HepG2 (cell line): ENCODE results near the gene FAM117A. TPM values are rescaled to one million over a fixed set of nuclear protein-coding genes. Genes with fewer than 3 reads are reported as not detected.
A peak's percentile ranks its signal among the peaks of the same experiment; 100 is the strongest.

Experiments
- AFF4 ChIP-seq: sonication (generic); formaldehyde crosslinking; IDR thresholded peaks from 2 replicates; pipeline ENCODE4 v1.4.0; 2020; ENCODE audit warnings: missing genetic modification reagents
- ATF3 ChIP-seq: sonication (generic); formaldehyde crosslinking; IDR thresholded peaks from 2 replicates; pipeline ENCODE4 v1.4.0; 2020; ENCODE audit warnings: missing genetic modification reagents
- CENPX ChIP-seq: sonication (generic); formaldehyde crosslinking; IDR thresholded peaks from 2 replicates; pipeline ENCODE4 v1.9.0; 2021; ENCODE audit warnings: mild to moderate bottlenecking, missing genetic modification reagents, moderate library complexity
- ELF1 ChIP-seq: sonication (generic); formaldehyde crosslinking; IDR thresholded peaks from 2 replicates; pipeline ENCODE4 v1.4.0; 2020; ENCODE audit warnings: missing genetic modification reagents
- ELF4 ChIP-seq: sonication (generic); formaldehyde crosslinking; IDR thresholded peaks from 2 replicates; pipeline ENCODE4 v1.5.0; 2020; ENCODE audit warnings: missing genetic modification reagents, mild to moderate bottlenecking, moderate library complexity, borderline replicate concordance
- EZH2 ChIP-seq: conservative IDR thresholded peaks from 2 replicates; pipeline ENCODE4 v1.6.1; 2012; ENCODE audit warnings: mild to moderate bottlenecking, low read depth, low read length, moderate library complexity
- FIP1L1 ChIP-seq: fragments of 200-400 bp; formaldehyde crosslinking; IDR thresholded peaks from 2 replicates; pipeline ENCODE4 v1.6.1; 2018; ENCODE audit warnings: low read depth, mild to moderate bottlenecking, low read length, moderate library complexity, borderline replicate concordance; ENCODE audit not compliant: insufficient read depth
- HES4 ChIP-seq: sonication (generic); formaldehyde crosslinking; IDR thresholded peaks from 2 replicates; pipeline ENCODE4 v1.9.0; 2021; ENCODE audit warnings: mild to moderate bottlenecking, missing genetic modification reagents, borderline replicate concordance
- ISX ChIP-seq: sonication (generic); formaldehyde crosslinking; conservative IDR thresholded peaks from 2 replicates; pipeline ENCODE4 v1.5.0; 2020; ENCODE audit warnings: missing genetic modification reagents
- NFIB ChIP-seq: sonication (generic); formaldehyde crosslinking; IDR thresholded peaks from 2 replicates; pipeline ENCODE4 v1.9.0; 2021; ENCODE audit warnings: missing genetic modification reagents, mild to moderate bottlenecking, borderline replicate concordance
- RARA ChIP-seq: IDR thresholded peaks from 2 replicates; pipeline ENCODE4 v1.6.1; 2016; ENCODE audit warnings: missing genetic modification reagents, missing compliant biosample characterization
- RBM39 ChIP-seq: fragments of 200-400 bp; formaldehyde crosslinking; IDR thresholded peaks from one replicate; pipeline ENCODE4 v1.6.1; 2018; ENCODE audit warnings: antibody characterized with exemption, mild to moderate bottlenecking, low read depth, low read length; ENCODE audit not compliant: poor library complexity, severe bottlenecking
- SSRP1 ChIP-seq: IDR thresholded peaks from 2 replicates; pipeline ENCODE4 v1.6.1; 2016; ENCODE audit warnings: control low read depth
- STAT5B ChIP-seq: sonication (generic); formaldehyde crosslinking; IDR thresholded peaks from 2 replicates; pipeline ENCODE4 v1.4.0; 2020; ENCODE audit warnings: missing genetic modification reagents
- YEATS4 ChIP-seq: sonication (generic); formaldehyde crosslinking; IDR thresholded peaks from 2 replicates; pipeline ENCODE4 v1.4.0; 2020; ENCODE audit warnings: missing genetic modification reagents, borderline replicate concordance
- ZFAT ChIP-seq: sonication (generic); formaldehyde crosslinking; conservative IDR thresholded peaks from 2 replicates; pipeline ENCODE4 v1.8.1; 2023; ENCODE audit warnings: missing genetic modification reagents, inconsistent platforms
- ZMYM4 ChIP-seq: sonication (generic); formaldehyde crosslinking; IDR thresholded peaks from 2 replicates; pipeline ENCODE4 v1.8.1; 2023; ENCODE audit warnings: mild to moderate bottlenecking, missing genetic modification reagents
- ZNF317 ChIP-seq: sonication (generic); formaldehyde crosslinking; IDR thresholded peaks from 2 replicates; pipeline ENCODE4 v1.5.0; 2020; ENCODE audit warnings: mild to moderate bottlenecking, missing genetic modification reagents
- ZNF503 ChIP-seq: sonication (generic); formaldehyde crosslinking; IDR thresholded peaks from 2 replicates; pipeline ENCODE4 v1.4.0; 2020; ENCODE audit warnings: missing genetic modification reagents
- ZNF556 ChIP-seq: sonication (generic); formaldehyde crosslinking; IDR thresholded peaks from 2 replicates; pipeline ENCODE4 v1.4.0; 2020; ENCODE audit warnings: mild to moderate bottlenecking, missing genetic modification reagents, borderline replicate concordance
- ZNF720 ChIP-seq: sonication (generic); formaldehyde crosslinking; IDR thresholded peaks from 2 replicates; pipeline ENCODE4 v1.4.0; 2020; ENCODE audit warnings: missing genetic modification reagents
- ZNF788 ChIP-seq: sonication (generic); formaldehyde crosslinking; IDR thresholded peaks from 2 replicates; pipeline ENCODE4 v1.5.0; 2020; ENCODE audit warnings: mild to moderate bottlenecking, missing genetic modification reagents, borderline replicate concordance
- polyA plus RNA-seq, 8 experiments: library from polyadenylated mRNA; depleted of rRNA in 3 of 8; stranded (reverse) in 7 of 8; unstranded in 1 of 8; fragments of >200 nt; fragmentation: Illumina TruSeq in 4 of 8; extraction: Trizol in 4 of 8; gene quantifications; 2 replicates each; pipeline versions ENCODE4 v1.2.1 to v1.2.3, GENCODE V29; 2011 to 2016; ENCODE audit warnings: low read depth in 4 of 8, missing spikeins in 1 of 8, mixed read lengths in 1 of 8; ENCODE audit not compliant: insufficient read depth in 1 of 8
- total RNA-seq, 5 experiments: library from RNA; depleted of rRNA; stranded (reverse); fragments of >200 nt; fragmentation: Illumina TruSeq; extraction: Trizol; gene quantifications; 2 replicates each; pipeline ENCODE4 v1.2.3, GENCODE V29; 2016; ENCODE audit warnings: low read depth in 1 of 5
- TF ChIP-seq, protein P1 (sequence below): sonication (generic); IDR thresholded peaks from 2 replicates; pipeline ENCODE4 v1.6.1; 2016; ENCODE audit warnings: low read depth, borderline replicate concordance

Gene FAM117A
- total and polyA plus RNA-seq, 2 of the 13 experiments (the other 11 are each of a cell fraction or from before 2014, with no cell fraction given): 12.1 to 19.8 TPM

- TF ChIP-seq ZNF556 (CRISPR knock-in tag): peak; percentile 95
- TF ChIP-seq NFIB: no peak
- TF ChIP-seq ELF4 (CRISPR knock-in tag): peak; percentile 95
- no peak for TF ChIP-seq FIP1L1
- peak; percentile 96 for TF ChIP-seq ZMYM4
- 0 out of 2 replicates have a peak, but pooled peaks have one; percentile 35 for TF ChIP-seq SSRP1 (CRISPR knock-in tag)
- TF ChIP-seq RARA (CRISPR knock-in tag): peak; percentile 65
- TF ChIP-seq RBM39: peak; percentile 78
- no peak; the same call in 1 of the 2 replicates for TF ChIP-seq STAT5B (CRISPR knock-in tag)
- TF ChIP-seq AFF4 (CRISPR knock-in tag): 0 out of 2 replicates have a peak, but pooled peaks have one; percentile 60
- TF ChIP-seq ZFAT (CRISPR knock-in tag): no peak
- TF ChIP-seq HES4 (CRISPR knock-in tag): peak; percentile 95
- peak; percentile 98 for TF ChIP-seq ZNF788
- TF ChIP-seq ZNF317 (CRISPR knock-in tag): peak; percentile 90
- no peak for TF ChIP-seq EZH2
- TF ChIP-seq ISX (CRISPR knock-in tag): peak; percentile 96; the same call in 1 of the 2 replicates
- TF ChIP-seq ZNF720 (CRISPR knock-in tag): no peak
- peak; percentile 38; the same call in 1 of the 2 replicates for TF ChIP-seq ELF1 (CRISPR knock-in tag)
- TF ChIP-seq ZNF503 (CRISPR knock-in tag): peak; percentile 76
- peak; percentile 94 for TF ChIP-seq YEATS4
- TF ChIP-seq, protein P1, sequence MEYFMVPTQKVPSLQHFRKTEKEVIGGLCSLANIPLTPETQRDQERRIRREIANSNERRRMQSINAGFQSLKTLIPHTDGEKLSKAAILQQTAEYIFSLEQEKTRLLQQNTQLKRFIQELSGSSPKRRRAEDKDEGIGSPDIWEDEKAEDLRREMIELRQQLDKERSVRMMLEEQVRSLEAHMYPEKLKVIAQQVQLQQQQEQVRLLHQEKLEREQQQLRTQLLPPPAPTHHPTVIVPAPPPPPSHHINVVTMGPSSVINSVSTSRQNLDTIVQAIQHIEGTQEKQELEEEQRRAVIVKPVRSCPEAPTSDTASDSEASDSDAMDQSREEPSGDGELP: peak; percentile 92
- no peak for TF ChIP-seq CENPX (CRISPR knock-in tag)
- TF ChIP-seq ATF3 (CRISPR knock-in tag): 0 out of 2 replicates have a peak, but pooled peaks have one; percentile 5
Measured at GRCh38 chr17:49677933-49678847, 85.7 kb downstream of the FAM117A start, which contains the start of gene SPOP (continued).
